Esophagus muscularis mucosa (tissue), 4 donors: ENCODE results near the gene CSE1L. TPM values are rescaled to one million over a fixed set of nuclear protein-coding genes. Genes with fewer than 3 reads are reported as not detected.

Experiments used
- DNase-seq: peaks from one replicate; pipeline ENCODE4 v3.0.0-alpha.2; 2017; ENCODE audit errors: extremely low spot score
- H3K27ac ChIP-seq, 4 donors: fragments of 200-600 bp; sonication (generic); replicated peaks in 1 of 4; 1 replicate in 3 of 4; 2 replicates in 1 of 4; pipeline ENCODE4 v1.5.1; 2016 to 2019; ENCODE audit warnings: mild to moderate bottlenecking in 1 of 4
- H3K27me3 ChIP-seq, 4 donors: fragments of 200-600 bp; sonication (generic); one replicate each; pipeline versions ENCODE4 v1.5.1 to v1.6.0; 2016 to 2019
- H3K36me3 ChIP-seq, 4 donors: fragments of 200-600 bp; sonication (generic); one replicate each; pipeline ENCODE4 v1.5.1; 2016 to 2019
- H3K4me1 ChIP-seq, 4 donors: fragments of 200-600 bp; sonication (generic); one replicate each; pipeline ENCODE4 v1.5.1; 2016 to 2019
- H3K4me3 ChIP-seq, 4 donors: fragments of 200-600 bp; sonication (generic); 1 replicate in 2 of 4; 2 replicates in 2 of 4; pipeline ENCODE4 v1.5.1; 2016 to 2019; ENCODE audit warnings: mild to moderate bottlenecking in 4 of 4, moderate library complexity in 1 of 4
- H3K9me3 ChIP-seq, 4 donors: fragments of 200-600 bp; sonication (generic); 1 replicate in 3 of 4; 2 replicates in 1 of 4; pipeline ENCODE4 v1.5.1; 2016 to 2019
- CTCF ChIP-seq, 3 experiments: fragments of 200-600 bp in 2 of 3; fragments of 450-650 bp in 1 of 3; sonication (generic) in 2 of 3; IDR thresholded peaks; one replicate each; pipeline ENCODE4 v1.5.1; 2017 to 2019; ENCODE audit warnings: antibody characterized with exemption in 3 of 3, mild to moderate bottlenecking in 2 of 3, moderate library complexity in 1 of 3
- EP300 ChIP-seq: sonication (generic); formaldehyde crosslinking; IDR thresholded peaks from one replicate; pipeline ENCODE4 v1.6.1; 2017; ENCODE audit warnings: antibody characterized with exemption
- POLR2A ChIP-seq: fragments of 450-650 bp; IDR thresholded peaks from one replicate; pipeline ENCODE4 v1.6.1; 2017; ENCODE audit warnings: antibody characterized with exemption, moderate library complexity, mild to moderate bottlenecking, low read depth
- POLR2AphosphoS5 ChIP-seq, 2 donors: sonication (generic); formaldehyde crosslinking; IDR thresholded peaks; one replicate each; pipeline ENCODE4 v1.6.1; 2017; ENCODE audit warnings: antibody characterized with exemption in 2 of 2
- WGBS: methylation state at CpG from one replicate; pipeline ENCODE4 v1.1.5; 2018; 5-methylcytosine and 5-hydroxymethylcytosine counted together
- intact Hi-C: fragments of 100-400 bp; cut with DNase I; formaldehyde crosslinking; loops from one replicate; pipeline ENCODE4 v1.15.1; 2023
- total RNA-seq, 4 donors: library from RNA; depleted of rRNA; stranded (reverse); fragments of >200 nt; gene quantifications; one replicate each; pipeline versions ENCODE4 v1.1.0 to v1.2.1, GENCODE V29; 2016

Gene CSE1L
- total RNA-seq, 4 donors from 2014 or later, result 33.8 to 41.3 (median 39.2) TPM

GRCh38 chr20:49029203-49029602 is 16.9 kb upstream of the CSE1L start:
- 46% methylated on average over 1 of the region's 1 CpG for WGBS
- peaks cover 0 to 30% (median 11%) of the 10 kb centered on the region in 4 donors for H3K4me1 ChIP-seq
- DNase-seq, result no peak
- no peaks in the 10 kb centered on the region for H3K27me3 ChIP-seq
- intact Hi-C loops, result loop anchor here (2.0 kb wide), 1 partner anchor 18 kb away; the partner anchor contains the start of gene CSE1L
- TF ChIP-seq POLR2A (no peak), POLR2AphosphoS5 (IDR thresholded peaks at IDR 0.05) (peak in 1 of 2 donors; percentile 30), CTCF (IDR thresholded peaks at IDR 0.05) (no peak), EP300 (no peak)
- H3K36me3 ChIP-seq, result peaks cover 69 to 98% (median 80%) of the 10 kb centered on the region in 4 donors
- no peak overlapping the region for H3K4me3 ChIP-seq
- no peaks in the 10 kb centered on the region for H3K9me3 ChIP-seq
- peak overlapping the region; percentile 32 to 75 (median 70) for H3K27ac ChIP-seq

GRCh38 chr20:49030954-49031619 is 15.0 kb upstream of the CSE1L start:
- peaks cover 0 to 30% (median 11%) of the 10 kb centered on the region in 4 donors for H3K4me1 ChIP-seq
- no peaks in the 10 kb centered on the region for H3K27me3 ChIP-seq
- H3K9me3 ChIP-seq, result no peaks in the 10 kb centered on the region
- peaks cover 53 to 94% (median 78%) of the 10 kb centered on the region in 4 donors for H3K36me3 ChIP-seq
- H3K4me3 ChIP-seq, result no peak overlapping the region
- WGBS, result 70% methylated on average over 6 of the region's 6 CpGs
- no peak for DNase-seq
- intact Hi-C loops, result no loop called here
- H3K27ac ChIP-seq, result peak overlapping the region in 3 of 4 donors; percentile 43 to 75 (median 47)
- TF ChIP-seq EP300 (no peak), POLR2AphosphoS5 (IDR thresholded peaks at IDR 0.05) (peak in 1 of 2 donors; percentile 15)

- Histone ChIP-seq H3K4me3 (no peak overlapping the region), H3K36me3 (peaks cover 40 to 81% (median 70%) of the 10 kb centered on the region in 4 donors), H3K4me1 (peaks cover 0 to 30% (median 11%) of the 10 kb centered on the region in 4 donors), H3K9me3 (no peaks in the 10 kb centered on the region), H3K27me3 (no peaks in the 10 kb centered on the region), H3K27ac (no peak overlapping the region)
- intact Hi-C loops, result no loop called here
- no peak for DNase-seq
- 95% methylated on average over 8 of the region's 8 CpGs for WGBS
- no peak for TF ChIP-seq POLR2AphosphoS5 (IDR thresholded peaks at IDR 0.05)
- no peak for TF ChIP-seq EP300
- TF ChIP-seq CTCF (IDR thresholded peaks at IDR 0.05), result no peak
- no peak for TF ChIP-seq POLR2A
Measured at GRCh38 chr20:49032455-49032854, 13.7 kb upstream of the CSE1L start.

- TF ChIP-seq POLR2AphosphoS5 (IDR thresholded peaks at IDR 0.05) (no peak), CTCF (IDR thresholded peaks at IDR 0.05) (no peak), EP300 (no peak), POLR2A (no peak)
- Histone ChIP-seq H3K27me3 (no peaks in the 10 kb centered on the region), H3K27ac (no peak overlapping the region), H3K4me1 (peaks cover 0 to 21% (median 5%) of the 10 kb centered on the region in 4 donors), H3K9me3 (no peaks in the 10 kb centered on the region), H3K4me3 (no peak overlapping the region), H3K36me3 (peaks cover 27 to 67% (median 53%) of the 10 kb centered on the region in 4 donors)
- no peak for DNase-seq
- 95% methylated on average over 7 of the region's 7 CpGs for WGBS
- intact Hi-C loops, result no loop called here
Measured at GRCh38 chr20:49034070-49034732, 11.9 kb upstream of the CSE1L start.

- H3K27ac ChIP-seq, result no peak overlapping the region
- intact Hi-C loops, result no loop called here
- H3K27me3 ChIP-seq, result no peaks in the 10 kb centered on the region
- no peak for DNase-seq
- TF ChIP-seq POLR2A (no peak), CTCF (IDR thresholded peaks at IDR 0.05) (no peak), EP300 (no peak), POLR2AphosphoS5 (IDR thresholded peaks at IDR 0.05) (no peak)
- no peaks in the 10 kb centered on the region for H3K9me3 ChIP-seq
- no peak overlapping the region for H3K4me3 ChIP-seq
- no peaks in the 10 kb centered on the region for H3K4me1 ChIP-seq
- WGBS, result 73% methylated on average over 3 of the region's 3 CpGs
- peaks cover 10 to 42% (median 28%) of the 10 kb centered on the region in 4 donors for H3K36me3 ChIP-seq
Measured at GRCh38 chr20:49037962-49038387, 8.1 kb upstream of the CSE1L start.
